GM23338 (cell line): ENCODE measurements around the gene NRG3. TPM values are rescaled to one million over a fixed set of nuclear protein-coding genes. Genes with fewer than 3 reads are reported as not detected.

Experiments used
- ATAC-seq: fragments of 200-7000 bp; cut with Tn5 transposase; 3 replicates; pipeline ENCODE4 v1.9.1; 2020
- DNase-seq: peaks from one replicate; pipeline ENCODE4 v3.0.0-alpha.2; 2015; ENCODE audit warnings: low spot score
- H2AFZ ChIP-seq: fragments of 200-600 bp; sonication (generic); 2 replicates; pipeline ENCODE4 v1.8.0; 2016; ENCODE audit warnings: antibody characterized with exemption, mild to moderate bottlenecking, moderate library complexity
- H3F3A ChIP-seq: fragments of 200-600 bp; sonication (generic); replicated peaks from 2 replicates; pipeline ENCODE4 v1.8.0; 2017; ENCODE audit warnings: antibody characterized with exemption, mixed run types, low read depth
- H3K27ac ChIP-seq: fragments of 200-600 bp; sonication (generic); 2 replicates; pipeline ENCODE4 v1.6.1; 2016; ENCODE audit warnings: low read depth
- H3K27me3 ChIP-seq: fragments of 200-600 bp; sonication (generic); 2 replicates; pipeline ENCODE4 v1.8.0; 2016; ENCODE audit warnings: mild to moderate bottlenecking, mixed run types, moderate library complexity; ENCODE audit not compliant: insufficient read depth
- H3K36me3 ChIP-seq: fragments of 200-600 bp; sonication (generic); 2 replicates; pipeline ENCODE4 v1.8.0; 2016; ENCODE audit warnings: mild to moderate bottlenecking; ENCODE audit not compliant: insufficient read depth
- H3K4me1 ChIP-seq: fragments of 200-600 bp; sonication (generic); 2 replicates; pipeline ENCODE4 v1.8.0; 2016; ENCODE audit warnings: mild to moderate bottlenecking, moderate library complexity; ENCODE audit not compliant: insufficient read depth
- H3K4me2 ChIP-seq: fragments of 200-600 bp; sonication (generic); 2 replicates; pipeline ENCODE4 v1.7.1; 2017; ENCODE audit warnings: mixed run types
- H3K4me3 ChIP-seq: fragments of 200-600 bp; sonication (generic); 2 replicates; pipeline ENCODE4 v1.6.1; 2016; ENCODE audit warnings: mixed run types
- H3K79me2 ChIP-seq: fragments of 200-600 bp; sonication (generic); replicated peaks from 2 replicates; pipeline ENCODE4 v1.8.0; 2017; ENCODE audit warnings: mild to moderate bottlenecking; ENCODE audit not compliant: insufficient read depth
- H3K9me2 ChIP-seq: fragments of 200-600 bp; sonication (generic); 2 replicates; pipeline ENCODE4 v1.8.0; 2017; ENCODE audit not compliant: insufficient read depth
- H4K20me1 ChIP-seq: fragments of 200-600 bp; sonication (generic); replicated peaks from 2 replicates; pipeline ENCODE4 v1.8.0; 2017; ENCODE audit warnings: mild to moderate bottlenecking; ENCODE audit not compliant: insufficient read depth
- H3K27ac Mint-ChIP-seq: 2 replicates; pipeline ENCODE4 v1.8.0; 2020; ENCODE audit warnings: inconsistent platforms, mild to moderate bottlenecking, moderate library complexity, mixed read lengths
- H3K27me3 Mint-ChIP-seq: 3 replicates; pipeline ENCODE4 v1.8.0; 2022; ENCODE audit warnings: low read depth, mild to moderate bottlenecking, moderate library complexity, mixed read lengths, inconsistent platforms; ENCODE audit not compliant: insufficient read depth, poor library complexity
- H3K36me3 Mint-ChIP-seq: 3 replicates; pipeline ENCODE4 v1.8.0; 2021; ENCODE audit warnings: low read depth, mild to moderate bottlenecking, inconsistent platforms, moderate library complexity, mixed read lengths
- H3K4me1 Mint-ChIP-seq: 3 replicates; pipeline ENCODE4 v1.8.0; 2020; ENCODE audit warnings: mild to moderate bottlenecking, inconsistent platforms, mixed read lengths
- H3K4me3 Mint-ChIP-seq: 3 replicates; pipeline ENCODE4 v1.8.0; 2021; ENCODE audit warnings: moderate library complexity, mild to moderate bottlenecking, inconsistent platforms, mixed read lengths
- H3K9me3 Mint-ChIP-seq: 3 replicates; pipeline ENCODE4 v1.8.0; 2020; ENCODE audit warnings: moderate library complexity, mild to moderate bottlenecking, inconsistent platforms, mixed read lengths
- CTCF ChIP-seq, 2 experiments: fragments of 200-600 bp in 1 of 2; sonication (generic) in 1 of 2; conservative IDR thresholded peaks; 2 replicates each; pipeline versions ENCODE4 v1.5.1 to v1.6.1; 2016 to 2017; ENCODE audit warnings: antibody characterized with exemption in 2 of 2, low read depth in 2 of 2, mild to moderate bottlenecking in 2 of 2, moderate library complexity in 1 of 2
- ETS1 ChIP-seq: IDR thresholded peaks from 2 replicates; pipeline ENCODE4 v1.6.1; 2016; ENCODE audit warnings: antibody characterized with exemption
- JUNB ChIP-seq: IDR thresholded peaks from one replicate; pipeline ENCODE4 v1.6.1; 2016; ENCODE audit warnings: antibody characterized with exemption; ENCODE audit not compliant: unreplicated experiment
- NANOG ChIP-seq: IDR thresholded peaks from 2 replicates; pipeline ENCODE4 v1.6.1; 2016; ENCODE audit warnings: antibody characterized with exemption, borderline replicate concordance
- POLR2AphosphoS5 ChIP-seq: IDR thresholded peaks from 2 replicates; pipeline ENCODE4 v1.6.1; 2016; ENCODE audit warnings: antibody characterized with exemption, low read depth
- REST ChIP-seq: IDR thresholded peaks from one replicate; pipeline ENCODE4 v1.6.1; 2018; ENCODE audit warnings: antibody characterized with exemption; ENCODE audit not compliant: unreplicated experiment
- ZNF114 ChIP-seq: fragments of 250-450 bp; sonication (Bioruptor Pico); IDR thresholded peaks from 2 replicates; pipeline ENCODE4 v1.5.0; 2020; ENCODE audit warnings: mild to moderate bottlenecking, moderate library complexity
- ZNF331 ChIP-seq: fragments of 250-450 bp; sonication (Bioruptor Pico); IDR thresholded peaks from 2 replicates; pipeline ENCODE4 v1.5.0; 2020; ENCODE audit warnings: low read depth, mild to moderate bottlenecking, moderate library complexity
- ZNF462 ChIP-seq: fragments of 250-450 bp; sonication (Bioruptor Pico); IDR thresholded peaks from 2 replicates; pipeline ENCODE4 v1.5.0; 2020; ENCODE audit warnings: mild to moderate bottlenecking, moderate library complexity
- polyA plus RNA-seq: library from polyadenylated mRNA; unstranded; fragments of >200 nt; fragmentation: Nextera tagmentation; extraction: Ambion mirVana; gene quantifications from 2 replicates; pipeline ENCODE4 v1.2.1, GENCODE V29; 2016
- total RNA-seq: library from RNA; depleted of rRNA; stranded (reverse); fragments of >200 nt; shearing (Covaris generic); gene quantifications from 2 replicates; pipeline ENCODE4 v1.2.3, GENCODE V29; 2014

NRG3 gene
- total and polyA plus RNA-seq, 2 experiments from 2014 or later = 1.9 to 3.9 TPM

- Mint-ChIP-seq H3K27ac (no peak overlapping the region), H3K4me3 (no peak overlapping the region), H3K9me3 (no peaks in the 10 kb centered on the region), H3K36me3 (no peaks in the 10 kb centered on the region), H3K4me1 (no peaks in the 10 kb centered on the region), H3K27me3 (no peaks in the 10 kb centered on the region)
- Histone ChIP-seq H3K27ac (no peak overlapping the region), H3F3A (no peaks in the 10 kb centered on the region), H3K4me1 (no peaks in the 10 kb centered on the region), H3K27me3 (no peaks in the 10 kb centered on the region), H3K4me3 (no peak overlapping the region), H3K4me2 (no peak overlapping the region), H4K20me1 (no peaks in the 10 kb centered on the region), H3K9me2 (peaks cover 1% of the 10 kb centered on the region; the same call in 1 of the 2 replicates), H3K36me3 (no peaks in the 10 kb centered on the region), H2AFZ (no peak overlapping the region), H3K79me2 (no peaks in the 10 kb centered on the region)
- DNase-seq (no peak), ATAC-seq (no peak)
- TF ChIP-seq REST (no peak), JUNB (no peak), ZNF114 (CRISPR knock-in tag) (no peak), ZNF331 (CRISPR knock-in tag) (no peak)
Observed at GRCh38 chr10:82554381-82554780, 679.4 kb downstream of the NRG3 start.

GRCh38 chr10:82558014-82558607, 683.1 kb downstream of the NRG3 start:
- Histone ChIP-seq H2AFZ (no peak overlapping the region), H3K27me3 (no peaks in the 10 kb centered on the region), H4K20me1 (no peaks in the 10 kb centered on the region), H3K4me3 (no peak overlapping the region), H3K4me2 (no peak overlapping the region), H3F3A (no peaks in the 10 kb centered on the region), H3K36me3 (no peaks in the 10 kb centered on the region), H3K79me2 (no peaks in the 10 kb centered on the region), H3K4me1 (no peaks in the 10 kb centered on the region), H3K9me2 (peaks cover 7% of the 10 kb centered on the region; the same call in 1 of the 2 replicates), H3K27ac (no peak overlapping the region)
- no peak for DNase-seq
- no peaks in the 10 kb centered on the region for H3K36me3 Mint-ChIP-seq
- H3K4me1 Mint-ChIP-seq = no peaks in the 10 kb centered on the region
- H3K27me3 Mint-ChIP-seq = peaks cover 2% of the 10 kb centered on the region
- no peaks in the 10 kb centered on the region for H3K9me3 Mint-ChIP-seq
- no peak overlapping the region for H3K4me3 Mint-ChIP-seq
- H3K27ac Mint-ChIP-seq = no peak overlapping the region
- ATAC-seq = no peak
- no peak for TF ChIP-seq ETS1
- TF ChIP-seq ZNF462 (CRISPR knock-in tag) = no peak
- no peak for TF ChIP-seq POLR2AphosphoS5
- TF ChIP-seq NANOG = no peak
- no peak for TF ChIP-seq ZNF114 (CRISPR knock-in tag)
- TF ChIP-seq CTCF (conservative IDR thresholded peaks at IDR 0.05; ENCODE audit: low read depth in 2 of 2) = no peak
- TF ChIP-seq JUNB = no peak
